ENCODE measurements around the gene CNTFR.

The CNTFR gene

DNA sequence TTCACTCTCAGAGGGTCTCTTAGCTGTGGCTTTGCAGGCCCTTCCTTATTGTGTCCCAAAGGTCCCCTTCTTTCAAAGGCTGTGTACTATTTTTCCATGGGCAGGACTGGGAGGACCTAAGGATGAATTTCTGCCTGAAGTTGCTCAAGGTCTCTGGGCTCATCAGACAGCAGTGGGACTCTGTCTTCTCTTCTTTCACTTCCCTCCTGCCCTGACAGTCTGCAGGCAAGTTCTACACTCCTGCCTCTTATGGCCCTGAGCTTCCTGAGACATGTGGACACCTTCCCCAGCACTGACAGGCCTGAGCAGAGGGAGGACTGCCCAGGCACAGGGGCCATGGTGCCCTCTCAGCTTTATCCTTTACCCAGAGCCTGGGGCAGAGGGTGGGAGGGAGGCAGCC lies 81.6 kb downstream of the CNTFR start:
- DNase-seq (ENCODE audit: low read depth, low spot score): no peak

DNA sequence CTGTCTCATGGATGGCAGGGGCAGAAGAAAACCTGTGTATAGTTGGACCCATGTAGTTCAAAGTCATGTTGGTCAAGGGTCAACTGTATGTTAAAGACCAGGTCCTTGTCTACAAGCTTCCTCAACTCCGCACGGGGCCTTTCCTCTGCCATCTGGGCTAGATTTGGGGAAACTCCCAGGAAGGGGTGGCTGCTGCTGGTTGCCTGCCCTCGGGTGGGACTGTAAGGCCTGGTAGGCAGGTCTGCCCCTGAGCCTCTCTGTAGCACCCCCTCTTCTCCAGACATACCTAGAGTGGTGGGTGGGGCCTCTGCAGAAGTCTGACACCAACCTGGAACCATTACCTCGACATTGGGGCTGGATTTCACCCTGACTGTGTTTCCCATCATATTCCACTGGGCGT lies 82.0 kb downstream of the CNTFR start:
- DNase-seq (ENCODE audit: low read depth, low spot score): no peak

DNA sequence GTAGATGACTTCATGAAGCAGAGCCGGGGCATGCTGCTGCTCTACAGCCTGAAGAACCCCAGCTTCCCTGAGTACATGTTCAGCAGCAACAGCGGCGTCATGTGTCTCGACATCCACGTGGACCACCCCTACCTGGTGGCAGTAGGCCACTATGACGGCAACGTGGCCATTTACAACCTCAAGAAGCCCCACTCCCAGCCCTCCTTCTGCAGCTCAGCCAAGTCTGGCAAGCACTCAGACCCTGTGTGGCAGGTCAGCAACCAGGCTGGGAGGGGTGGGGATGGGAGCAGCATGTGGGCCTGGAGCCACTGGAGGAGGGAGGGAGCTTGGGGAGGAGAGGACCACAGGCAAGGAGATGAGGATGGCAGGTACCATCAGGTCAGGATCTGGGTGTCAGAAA lies 82.9 kb downstream of the CNTFR start:
- no peak for DNase-seq (ENCODE audit: low read depth, low spot score)

DNA sequence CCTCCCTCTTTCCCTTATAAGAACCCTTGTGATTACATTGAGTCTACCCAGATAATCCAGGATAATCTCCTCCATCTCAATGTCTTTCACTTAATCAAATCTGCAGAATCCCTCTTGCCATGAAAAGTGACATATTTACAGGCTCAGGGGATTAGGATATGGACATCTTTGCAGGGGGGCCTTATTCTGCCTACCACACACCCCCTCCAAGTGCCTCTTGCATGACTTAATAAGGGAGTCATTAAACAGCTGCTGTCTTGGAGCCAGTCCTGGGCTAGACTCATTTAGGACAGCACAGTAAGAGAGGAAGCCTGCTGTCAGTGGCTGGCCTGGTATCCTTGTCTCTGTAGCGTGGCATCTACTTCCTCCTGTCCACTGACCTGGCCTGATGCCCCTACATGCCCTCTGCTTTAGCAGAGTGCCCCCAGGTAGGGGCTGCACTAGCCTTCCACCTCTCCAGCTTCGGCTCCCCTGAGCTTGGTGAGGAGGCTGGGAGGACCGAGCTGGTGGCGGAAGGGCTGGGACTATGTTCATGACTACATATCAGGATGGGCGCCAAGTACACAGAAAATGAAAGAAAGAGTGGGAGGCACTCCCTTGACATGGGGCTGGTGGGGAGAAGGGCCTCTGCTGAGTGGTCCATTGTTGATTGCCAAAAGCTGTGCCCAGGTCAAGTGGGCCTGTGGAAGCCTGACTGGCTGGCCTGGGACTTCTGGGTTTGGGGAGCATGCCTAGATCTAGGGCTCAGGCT lies 84.0 kb downstream of the CNTFR start:
- no peak for DNase-seq (ENCODE audit: low read depth, low spot score)

DNA sequence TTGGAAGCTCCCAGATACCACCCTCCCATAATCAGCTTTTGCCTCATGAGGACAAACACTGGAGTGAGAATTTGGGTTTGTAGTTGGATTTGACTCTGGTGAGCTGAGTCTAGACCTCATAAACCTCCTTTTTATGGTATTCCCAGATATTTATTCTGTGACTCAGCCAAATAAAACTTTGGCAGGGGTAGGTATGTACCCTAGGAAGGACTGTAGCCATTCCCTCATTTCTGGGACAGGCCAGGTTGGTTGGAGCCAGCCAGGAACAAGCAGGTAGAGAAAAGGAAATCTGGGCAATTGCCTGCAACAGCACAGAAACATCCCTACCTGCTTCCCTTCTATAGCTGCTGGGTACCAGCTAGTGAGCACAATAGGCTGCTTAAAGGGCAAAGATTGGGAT lies 86.1 kb downstream of the CNTFR start:
- no peak for DNase-seq (ENCODE audit: low read depth, low spot score)

DNA sequence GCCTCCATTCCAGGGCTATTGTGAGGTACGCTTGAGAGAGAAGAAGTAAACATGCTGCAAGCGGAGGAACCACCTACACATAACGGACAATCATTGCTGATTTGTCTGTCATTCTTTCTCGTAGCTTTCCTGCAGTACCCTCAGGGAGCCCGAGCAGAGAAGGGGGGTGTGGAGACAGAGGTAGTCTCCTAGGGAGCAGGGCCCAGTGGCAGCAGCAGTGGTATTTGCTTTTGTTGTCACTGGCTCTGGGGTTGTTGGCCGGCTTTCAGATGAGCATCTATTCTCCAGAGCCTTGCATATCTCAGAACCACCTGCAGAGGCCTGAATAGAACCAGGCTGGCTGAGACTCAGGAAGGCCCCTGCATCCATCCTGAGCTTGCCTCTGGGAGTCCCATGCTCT lies 86.6 kb downstream of the CNTFR start:
- DNase-seq (ENCODE audit: low read depth, low spot score): no peak

DNA sequence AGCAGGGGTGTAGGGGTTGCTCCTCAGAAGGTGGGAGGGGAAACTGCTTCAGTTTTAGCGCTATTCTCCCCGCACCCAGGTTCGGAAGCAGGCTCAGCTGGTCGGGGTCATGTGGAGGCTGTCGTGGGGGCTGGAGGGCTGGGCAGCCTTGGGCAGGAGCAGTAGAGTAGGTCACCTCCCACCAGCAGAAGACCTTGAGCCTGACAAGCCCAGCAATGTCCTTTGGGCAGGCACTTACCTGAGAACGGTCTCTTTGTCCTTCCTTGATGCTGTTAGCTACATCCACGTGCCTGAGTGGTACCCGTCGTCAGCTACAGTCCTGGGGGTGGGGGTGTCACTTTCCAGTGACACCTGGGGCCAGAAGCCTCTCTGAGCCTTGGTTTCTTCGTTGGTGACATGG lies 87.1 kb downstream of the CNTFR start:
- DNase-seq (ENCODE audit: low read depth, low spot score): no peak

DNA sequence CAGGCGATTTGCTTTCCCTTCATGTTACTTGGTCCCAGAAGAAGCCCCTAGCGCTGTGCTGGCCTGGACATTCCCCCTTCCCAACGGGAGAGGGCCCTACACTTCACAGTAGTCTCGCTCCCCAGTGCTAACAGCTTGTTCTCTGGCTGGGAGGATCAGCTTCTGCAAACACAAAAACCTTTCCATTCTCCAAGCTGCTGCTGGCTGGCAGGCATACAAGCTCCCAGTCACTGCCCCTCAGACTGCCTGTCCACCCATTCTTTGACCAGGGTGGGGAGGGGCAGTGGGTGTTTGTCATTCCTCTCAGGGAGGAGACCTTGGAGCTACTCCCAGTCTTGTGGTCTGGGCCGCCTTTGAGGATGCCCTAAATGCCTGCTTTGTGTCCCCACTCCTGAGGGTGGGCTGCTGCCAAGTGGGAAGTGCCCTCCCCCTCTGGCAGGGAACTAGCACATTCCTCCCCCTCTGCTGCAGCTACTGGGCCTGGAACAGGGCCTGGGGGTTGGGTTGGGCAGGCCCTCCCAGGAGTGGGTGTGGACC lies 87.6 kb downstream of the CNTFR start:
- DNase-seq (ENCODE audit: low read depth, low spot score): no peak
